ENCODE data around the gene APLF. TPM values are rescaled to one million over a fixed set of nuclear protein-coding genes. Genes with fewer than 3 reads are reported as not detected.

Gene APLF
- total RNA-seq, 1 donor from 2014 or later: 3.3 TPM

GRCh38 chr2:68627615-68628014 is 160.2 kb downstream of the APLF start:
- DNase-seq (ENCODE audit: extremely low read depth, low read depth, low spot score): no peak

Other genes starting within 250 kb of the APLF start
- 28.1 and 39.4 TPM in 2 replicates for gene PPP3R1, start 215.1 kb upstream of the APLF start, total RNA-seq
- gene CNRIP1, start 147.6 kb upstream of the APLF start, total RNA-seq: 44.5 and 50.6 TPM in 2 replicates
- 0.12 TPM in 1 of 2 replicates, not detected in the other for gene PLEK, start 102.3 kb upstream of the APLF start, total RNA-seq
- 0.19 and 0.64 TPM in 2 replicates for gene FBXO48, start 291 bp upstream of the APLF start, total RNA-seq
- gene PROKR1, start 176.0 kb downstream of the APLF start, total RNA-seq: not detected in 2 replicates